PC-3 (cell line): Measurements from ENCODE around the gene ELMO2. TPM values are rescaled to one million over a fixed set of nuclear protein-coding genes. Genes with fewer than 3 reads are reported as not detected.
A peak's percentile ranks its signal among the peaks of the same experiment; 100 is the strongest.

Experiments
- ATAC-seq: fragments of 200-7000 bp; cut with Tn5 transposase; 2 replicates; pipeline ENCODE4 v1.9.1; 2020; ENCODE audit warnings: mild to moderate bottlenecking, moderate library complexity
- BruUV-seq: library from RNA; stranded (reverse); fragments of 400-500 nt; replicated peaks from 2 replicates; lab custom pipeline; 2021; lab: Mats Ljungman, UMichigan
- CTCF ChIA-PET: fragments of 300-600 bp; sonication (Branson Sonifier 250); formaldehyde crosslinking; loops from one replicate; lab custom pipeline; 2022; ENCODE audit warnings: antibody characterized with exemption; lab: Charles Lee
- POLR2A ChIA-PET: fragments of 300-600 bp; sonication (Branson Sonifier 250); formaldehyde crosslinking; loops from one replicate; lab custom pipeline; 2022; ENCODE audit warnings: antibody characterized with exemption; ENCODE audit not compliant: unreplicated experiment; lab: Charles Lee
- DNase-seq: peaks from one replicate; pipeline ENCODE4 v3.0.0-alpha.2; 2015
- H2AFZ ChIP-seq: fragments of 300-600 bp; sonication (generic); 2 replicates; pipeline ENCODE4 v1.6.0; 2016; ENCODE audit warnings: antibody characterized with exemption, low read length
- H3F3A ChIP-seq: fragments of 300-600 bp; sonication (generic); one replicate; pipeline ENCODE4 v1.6.0; 2017; ENCODE audit warnings: antibody characterized with exemption, low read length, control low read depth, mild to moderate bottlenecking; ENCODE audit not compliant: unreplicated experiment
- H3K27ac ChIP-seq: fragments of 300-600 bp; sonication (generic); 2 replicates; pipeline ENCODE4 v1.5.1; 2016; ENCODE audit warnings: mild to moderate bottlenecking, low read length
- H3K27me3 ChIP-seq: fragments of 300-600 bp; sonication (generic); 2 replicates; pipeline ENCODE4 v1.6.1; 2016; ENCODE audit warnings: low read length, mixed read lengths
- H3K36me3 ChIP-seq: fragments of 300-600 bp; sonication (generic); 2 replicates; pipeline ENCODE4 v1.6.1; 2016; ENCODE audit warnings: low read depth, mixed run types, low read length, mixed read lengths
- H3K4me1 ChIP-seq: fragments of 300-600 bp; sonication (generic); 2 replicates; pipeline ENCODE4 v1.5.1; 2016; ENCODE audit warnings: low read length; ENCODE audit not compliant: insufficient read depth
- H3K4me2 ChIP-seq: fragments of 300-600 bp; sonication (generic); 2 replicates; pipeline ENCODE4 v1.6.0; 2016; ENCODE audit warnings: low read length
- H3K4me3 ChIP-seq: fragments of 300-600 bp; sonication (generic); 2 replicates; pipeline ENCODE4 v1.5.1; 2016; ENCODE audit warnings: mild to moderate bottlenecking, low read length, mixed read lengths
- H3K79me2 ChIP-seq: fragments of 300-600 bp; sonication (generic); 2 replicates; pipeline ENCODE4 v1.6.1; 2017; ENCODE audit warnings: low read length, mixed read lengths
- H3K9ac ChIP-seq: fragments of 300-600 bp; sonication (generic); 2 replicates; pipeline ENCODE4 v1.6.0; 2016; ENCODE audit warnings: mild to moderate bottlenecking, low read length
- H3K9me2 ChIP-seq: fragments of 300-600 bp; sonication (generic); replicated peaks from 2 replicates; pipeline ENCODE4 v1.6.1; 2016; ENCODE audit warnings: mixed run types, low read length, mixed read lengths
- H3K9me3 ChIP-seq: fragments of 300-600 bp; sonication (generic); 2 replicates; pipeline ENCODE4 v1.6.1; 2016; ENCODE audit warnings: low read length, mixed read lengths
- H4K20me1 ChIP-seq: fragments of 300-600 bp; sonication (generic); 2 replicates; pipeline ENCODE4 v1.6.1; 2016; ENCODE audit warnings: low read length, mixed read lengths
- CTCF ChIP-seq: fragments of 300-600 bp; sonication (generic); conservative IDR thresholded peaks from 2 replicates; pipeline ENCODE4 v1.5.1; 2017; ENCODE audit warnings: antibody characterized with exemption, low read depth, mild to moderate bottlenecking, low read length
- EZH2 ChIP-seq: fragments of 300-600 bp; sonication (generic); IDR thresholded peaks from one replicate; pipeline ENCODE4 v1.6.1; 2017; ENCODE audit warnings: antibody characterized with exemption, mild to moderate bottlenecking, low read length; ENCODE audit not compliant: unreplicated experiment
- EZH2phosphoT487 ChIP-seq: fragments of 300-600 bp; sonication (generic); IDR thresholded peaks from 2 replicates; pipeline ENCODE4 v1.6.1; 2018; ENCODE audit warnings: mild to moderate bottlenecking, antibody characterized with exemption, low read length, borderline replicate concordance
- intact Hi-C: fragments of 100-400 bp; cut with micrococcal nuclease; formaldehyde crosslinking; loops from 2 replicates; pipeline ENCODE4 v1.9.0; 2023
- total RNA-seq: library from RNA; depleted of rRNA; stranded (reverse); fragments of >200 nt; gene quantifications from 2 replicates; pipeline ENCODE4 v1.2.3, GENCODE V29; 2014

Gene ELMO2
- total RNA-seq, 1 experiment from 2014 or later: 29.0 TPM

GRCh38 chr20:46332373-46333160 is 73.8 kb downstream of the ELMO2 start:
- Histone ChIP-seq H2AFZ (no peak overlapping the region), H3K27me3 (peaks cover 19% of the 10 kb centered on the region; the same call in 1 of the 2 replicates), H3F3A (no peaks in the 10 kb centered on the region), H3K4me1 (no peaks in the 10 kb centered on the region), H3K4me2 (no peak overlapping the region), H3K36me3 (no peaks in the 10 kb centered on the region), H3K9me3 (no peaks in the 10 kb centered on the region), H3K4me3 (no peak overlapping the region), H3K27ac (no peak overlapping the region), H3K9me2 (no peaks in the 10 kb centered on the region), H3K79me2 (no peaks in the 10 kb centered on the region), H4K20me1 (no peaks in the 10 kb centered on the region), H3K9ac (no peak overlapping the region)
- ATAC-seq (no peak), DNase-seq (no peak)
- TF ChIP-seq CTCF (no peak), EZH2phosphoT487 (no peak), EZH2 (no peak)
- no TSS peak for BruUV-seq
- ChIA-PET POLR2A (no interaction called here), CTCF (interaction anchor here (0.7 kb wide), 1 partner anchor 178 kb away, joined by 8 read pairs; no protein-coding TSS in a partner anchor)
- intact Hi-C loops: no loop called here

GRCh38 chr20:46331611-46332361 is 74.6 kb downstream of the ELMO2 start:
- no peaks in the 10 kb centered on the region for H3K4me1 ChIP-seq
- H3F3A ChIP-seq: no peaks in the 10 kb centered on the region
- H2AFZ ChIP-seq: no peak overlapping the region
- no TSS peak for BruUV-seq
- H3K9me3 ChIP-seq: no peaks in the 10 kb centered on the region
- DNase-seq (no peak), ATAC-seq (peak; percentile 49)
- no peak overlapping the region for H3K4me3 ChIP-seq
- no peak for TF ChIP-seq EZH2
- TF ChIP-seq EZH2phosphoT487: no peak
- no peak for TF ChIP-seq CTCF
- H3K27me3 ChIP-seq: peaks cover 11% of the 10 kb centered on the region; the same call in 1 of the 2 replicates
- no peak overlapping the region for H3K9ac ChIP-seq
- H3K9me2 ChIP-seq: no peaks in the 10 kb centered on the region
- no peaks in the 10 kb centered on the region for H3K36me3 ChIP-seq
- intact Hi-C loops: no loop called here
- no peaks in the 10 kb centered on the region for H3K79me2 ChIP-seq
- ChIA-PET CTCF (no interaction called here), POLR2A (no interaction called here)
- no peaks in the 10 kb centered on the region for H4K20me1 ChIP-seq
- no peak overlapping the region for H3K27ac ChIP-seq
- no peak overlapping the region for H3K4me2 ChIP-seq
